H7 (cell line): ENCODE measurements around the gene TCF7. TPM values are rescaled to one million over a fixed set of nuclear protein-coding genes. Genes with fewer than 3 reads are reported as not detected.

Experiments
- DNase-seq: peaks from one replicate; pipeline ENCODE4 v3.0.0; 2012
- H3K27me3 ChIP-seq: 2 replicates; pipeline ENCODE4 v1.6.0; 2011; ENCODE audit warnings: mild to moderate bottlenecking, low read length; ENCODE audit not compliant: control insufficient read depth, insufficient read depth
- H3K36me3 ChIP-seq: replicated peaks from 2 replicates; pipeline ENCODE4 v1.5.1; 2011; ENCODE audit warnings: low read length; ENCODE audit not compliant: control insufficient read depth, insufficient read depth
- H3K4me3 ChIP-seq: 2 replicates; pipeline ENCODE4 v1.5.1; 2011; ENCODE audit warnings: low read depth, mild to moderate bottlenecking, control low read depth, low read length, moderate library complexity; ENCODE audit not compliant: insufficient read depth
- total RNA-seq: library from RNA; depleted of rRNA; stranded (reverse); fragments of >200 nt; shearing (Covaris generic); gene quantifications from 2 replicates; pipeline ENCODE4 v1.2.3, GENCODE V29; 2014

The TCF7 gene
- total RNA-seq, 1 experiment from 2014 or later, result 2.4 TPM

DNA sequence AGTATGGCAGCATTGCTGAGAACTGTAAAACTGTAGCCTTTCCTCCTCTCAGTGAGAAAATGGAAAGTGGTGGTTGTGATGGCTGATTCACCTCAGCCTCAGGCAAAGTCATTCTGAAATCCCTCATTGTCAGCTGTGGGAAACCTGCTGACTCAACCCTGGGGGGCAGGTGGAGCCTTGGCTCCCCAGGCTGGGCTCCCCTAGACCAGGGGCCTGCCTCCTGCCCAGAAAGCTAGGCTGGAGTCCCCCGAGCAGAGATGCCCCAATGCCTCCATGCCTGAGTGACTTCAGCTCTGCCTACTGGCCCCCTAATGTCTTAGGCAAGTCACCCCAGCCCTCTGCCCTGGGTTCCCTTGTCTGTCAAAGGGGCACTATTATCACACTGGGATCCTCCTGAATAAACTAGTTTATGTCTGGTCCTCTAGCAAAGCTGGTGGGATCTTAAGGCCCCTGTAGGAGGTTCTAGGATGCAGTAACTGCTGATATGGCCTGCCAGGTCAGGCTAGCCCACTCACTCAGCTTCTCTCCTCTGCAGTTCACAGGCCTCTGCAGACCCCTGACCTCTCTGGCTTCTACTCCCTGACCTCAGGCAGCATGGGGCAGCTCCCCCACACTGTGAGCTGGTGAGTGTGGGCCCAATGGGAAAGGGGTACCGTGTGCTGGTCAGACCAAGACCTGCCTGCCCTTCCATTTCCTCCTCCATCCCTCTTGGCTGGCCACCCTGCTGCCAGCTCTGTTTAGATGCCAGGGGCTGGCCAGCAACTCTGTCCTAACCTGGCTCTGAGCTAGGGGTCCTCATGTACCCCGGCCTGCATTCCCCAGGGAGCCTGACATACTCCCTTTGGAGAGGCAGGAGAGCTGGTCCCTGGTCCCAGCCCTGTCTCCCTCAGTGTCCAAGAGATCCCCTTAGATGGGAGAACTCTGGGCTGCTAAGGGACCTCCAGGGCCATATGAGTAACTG, 24.2 kb downstream of the TCF7 start:
- Histone ChIP-seq H3K27me3 (no peaks in the 10 kb centered on the region), H3K36me3 (peaks cover 28% of the 10 kb centered on the region), H3K4me3 (no peak overlapping the region)
- no peak for DNase-seq

DNA sequence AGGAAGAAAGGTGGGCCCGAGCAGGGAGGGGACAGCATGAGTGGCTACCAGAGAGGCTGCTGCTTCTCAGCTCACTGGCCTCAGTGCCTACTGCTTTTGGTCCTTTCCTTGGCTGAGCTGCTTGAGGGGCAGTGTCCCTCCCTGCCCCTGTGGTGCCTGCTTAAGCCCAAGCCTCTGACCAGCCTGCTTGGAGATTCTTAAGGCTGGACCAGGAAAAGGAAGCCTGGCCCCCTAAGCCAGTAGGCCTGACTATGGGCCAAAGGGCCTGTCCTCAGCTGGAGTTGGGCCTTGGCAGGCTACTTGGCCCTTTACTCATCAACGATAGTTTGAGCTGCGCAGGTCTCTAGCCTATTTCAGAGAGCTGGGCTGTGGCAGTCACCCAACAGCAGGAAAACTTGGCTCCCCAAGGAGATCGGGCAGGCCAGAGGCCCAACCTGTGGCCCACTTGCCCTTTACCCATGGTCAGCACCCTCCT, 24.9 kb downstream of the TCF7 start:
- Histone ChIP-seq H3K36me3 (peaks cover 32% of the 10 kb centered on the region), H3K27me3 (no peaks in the 10 kb centered on the region), H3K4me3 (no peak overlapping the region)
- DNase-seq, result no peak

DNA sequence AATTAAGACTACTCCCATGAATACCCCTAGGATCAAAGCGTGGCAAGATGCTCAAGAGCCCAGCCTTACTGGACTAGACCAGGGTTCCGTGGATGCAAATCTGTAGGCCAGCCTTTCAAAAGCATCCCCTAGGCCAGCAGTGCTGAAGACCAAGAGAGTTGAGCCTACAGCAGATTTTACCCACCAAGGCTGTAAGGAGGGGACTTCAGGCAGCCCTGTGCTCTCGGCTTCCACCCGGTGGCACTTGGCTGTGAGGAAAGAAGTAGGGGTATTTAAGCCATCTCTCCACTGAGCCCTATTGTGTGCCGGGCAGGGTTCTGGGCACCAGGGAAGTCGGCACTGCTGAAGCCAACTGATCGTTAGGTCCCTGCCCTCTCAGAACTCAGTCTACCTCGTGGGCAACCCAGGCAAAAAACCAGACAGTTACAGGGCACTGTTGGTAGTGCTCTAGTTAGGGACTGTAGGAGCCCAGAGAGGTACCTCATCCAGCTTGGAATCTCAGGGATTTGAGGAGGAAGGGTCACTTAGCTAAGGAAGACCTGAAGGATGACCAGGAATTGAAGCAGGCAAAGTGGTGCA, 25.5 kb downstream of the TCF7 start:
- no peak for DNase-seq
- Histone ChIP-seq H3K36me3 (peaks cover 30% of the 10 kb centered on the region), H3K27me3 (no peaks in the 10 kb centered on the region), H3K4me3 (no peak overlapping the region)

DNA sequence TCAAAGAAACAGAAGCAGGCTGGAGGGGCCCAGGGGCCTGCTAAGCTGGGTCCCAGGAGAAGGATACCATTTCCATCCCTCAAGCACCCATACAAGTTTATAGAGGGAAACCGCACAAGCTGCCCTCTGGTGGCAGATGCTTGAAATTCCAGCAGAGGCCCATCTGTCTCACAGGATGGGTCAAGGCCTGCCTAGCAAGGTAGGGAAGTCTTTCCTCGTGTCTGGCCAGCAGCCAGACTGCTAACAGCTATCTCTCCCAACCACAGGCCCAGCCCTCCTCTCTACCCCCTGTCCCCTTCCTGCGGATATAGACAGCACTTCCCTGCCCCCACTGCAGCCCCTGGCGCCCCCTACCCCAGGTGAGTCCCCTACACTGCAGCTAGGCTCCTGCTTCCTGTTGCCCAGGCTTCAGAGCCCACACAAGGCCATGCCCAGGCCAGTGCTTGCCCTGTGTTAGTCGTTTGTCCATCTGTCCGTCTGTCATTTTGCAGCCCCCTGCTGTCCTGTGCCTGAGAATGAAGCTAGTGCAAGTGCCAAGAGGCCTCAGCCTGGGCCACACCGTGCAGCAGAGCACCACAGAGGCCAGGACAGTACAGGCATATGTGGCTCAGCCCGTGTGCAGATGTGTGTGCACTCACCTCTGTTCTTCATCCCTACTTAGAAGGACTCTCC, 26.2 kb downstream of the TCF7 start:
- H3K4me3 ChIP-seq, result no peak overlapping the region
- H3K36me3 ChIP-seq, result peaks cover 36% of the 10 kb centered on the region
- H3K27me3 ChIP-seq, result no peaks in the 10 kb centered on the region
- DNase-seq, result peak; percentile 89

DNA sequence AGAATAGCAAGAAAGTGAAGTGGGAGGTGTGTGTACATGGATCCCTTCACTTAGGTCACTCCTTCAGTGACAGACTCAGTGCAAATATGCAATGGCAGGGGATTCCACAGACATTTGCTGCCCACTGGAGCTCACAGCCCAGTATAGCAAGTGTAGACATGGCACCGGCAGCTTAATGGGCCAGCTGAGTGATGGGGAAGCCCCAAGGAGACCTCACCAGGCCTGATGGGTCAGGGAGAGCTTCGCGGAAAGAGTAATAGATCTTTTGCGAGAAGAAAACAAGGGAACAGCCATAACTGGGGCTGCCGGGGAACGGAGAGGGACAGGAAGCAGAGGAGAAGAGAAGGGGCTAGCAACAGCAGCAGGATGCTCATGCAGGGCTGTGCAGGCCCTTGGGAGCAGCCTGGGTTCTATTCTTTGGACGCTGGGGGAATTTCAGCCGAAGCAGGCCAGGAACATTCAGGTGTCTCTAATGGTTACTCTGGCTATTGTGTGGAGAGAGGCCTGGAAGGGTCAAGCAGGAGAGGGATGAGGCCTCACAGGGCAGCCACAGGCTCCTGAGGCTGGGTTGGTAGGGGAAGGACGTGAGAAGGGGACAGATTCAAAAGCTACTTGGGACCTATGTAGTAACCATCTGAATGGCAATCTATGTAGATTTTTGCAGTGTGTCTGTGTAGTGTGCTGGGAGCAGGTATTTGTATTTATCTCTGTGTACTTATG, 27.0 kb downstream of the TCF7 start:
- Histone ChIP-seq H3K4me3 (no peak overlapping the region), H3K27me3 (no peaks in the 10 kb centered on the region), H3K36me3 (peaks cover 31% of the 10 kb centered on the region)
- peak; percentile 11 for DNase-seq

DNA sequence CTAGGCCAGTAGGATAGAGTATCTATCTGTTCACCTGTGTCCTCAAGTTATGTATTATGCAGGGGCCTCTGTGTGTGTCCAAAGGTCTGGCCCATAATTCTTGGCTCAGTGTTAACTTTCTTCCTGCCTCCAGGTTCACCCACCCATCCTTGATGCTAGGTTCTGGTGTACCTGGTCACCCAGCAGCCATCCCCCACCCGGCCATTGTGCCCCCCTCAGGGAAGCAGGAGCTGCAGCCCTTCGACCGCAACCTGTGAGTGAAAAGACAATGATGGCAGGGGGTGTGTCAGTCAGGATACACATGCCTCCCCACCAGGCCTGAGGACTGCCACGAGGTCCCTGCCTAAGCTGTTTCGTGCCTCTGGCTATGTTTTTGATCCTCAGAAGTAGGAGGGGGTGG, 27.6 kb downstream of the TCF7 start:
- H3K4me3 ChIP-seq, result no peak overlapping the region
- no peaks in the 10 kb centered on the region for H3K27me3 ChIP-seq
- peaks cover 32% of the 10 kb centered on the region for H3K36me3 ChIP-seq
- peak; percentile 13 for DNase-seq

DNA sequence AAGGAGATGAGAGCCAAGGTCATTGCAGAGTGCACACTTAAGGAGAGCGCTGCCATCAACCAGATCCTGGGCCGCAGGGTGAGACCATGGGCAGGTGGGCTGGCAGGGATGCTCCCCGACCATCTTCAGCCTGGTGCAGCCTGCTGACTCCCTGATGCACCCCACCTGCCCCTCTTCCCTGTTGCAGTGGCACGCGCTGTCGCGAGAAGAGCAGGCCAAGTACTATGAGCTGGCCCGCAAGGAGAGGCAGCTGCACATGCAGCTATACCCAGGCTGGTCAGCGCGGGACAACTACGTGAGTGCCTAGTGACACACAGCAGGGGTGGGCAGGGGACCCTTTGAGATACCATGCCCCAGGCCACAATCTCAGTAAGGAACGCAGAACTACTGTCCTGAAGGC, 28.3 kb downstream of the TCF7 start:
- DNase-seq, result no peak
- H3K4me3 ChIP-seq, result no peak overlapping the region
- peaks cover 33% of the 10 kb centered on the region for H3K36me3 ChIP-seq
- H3K27me3 ChIP-seq, result no peaks in the 10 kb centered on the region

DNA sequence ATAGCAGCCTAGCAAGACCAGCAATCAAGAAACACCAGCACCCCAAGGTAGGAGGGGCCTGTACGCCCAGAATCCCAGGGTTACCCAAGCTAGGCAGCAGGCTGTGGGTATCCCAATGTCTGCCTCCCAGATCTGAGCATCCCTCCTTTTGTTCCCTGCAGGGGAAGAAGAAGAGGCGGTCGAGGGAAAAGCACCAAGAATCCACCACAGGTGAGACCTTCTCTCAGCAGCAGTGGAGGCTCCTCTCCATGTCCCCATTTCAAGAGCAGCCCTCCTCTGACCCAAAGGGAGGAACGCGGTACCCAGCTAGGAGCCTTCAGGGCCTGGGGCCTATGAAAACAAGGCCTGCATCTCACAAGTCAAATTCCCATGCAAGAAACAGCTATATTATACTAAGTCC, 28.9 kb downstream of the TCF7 start:
- Histone ChIP-seq H3K27me3 (no peaks in the 10 kb centered on the region), H3K4me3 (no peak overlapping the region), H3K36me3 (peaks cover 33% of the 10 kb centered on the region)
- no peak for DNase-seq

DNA sequence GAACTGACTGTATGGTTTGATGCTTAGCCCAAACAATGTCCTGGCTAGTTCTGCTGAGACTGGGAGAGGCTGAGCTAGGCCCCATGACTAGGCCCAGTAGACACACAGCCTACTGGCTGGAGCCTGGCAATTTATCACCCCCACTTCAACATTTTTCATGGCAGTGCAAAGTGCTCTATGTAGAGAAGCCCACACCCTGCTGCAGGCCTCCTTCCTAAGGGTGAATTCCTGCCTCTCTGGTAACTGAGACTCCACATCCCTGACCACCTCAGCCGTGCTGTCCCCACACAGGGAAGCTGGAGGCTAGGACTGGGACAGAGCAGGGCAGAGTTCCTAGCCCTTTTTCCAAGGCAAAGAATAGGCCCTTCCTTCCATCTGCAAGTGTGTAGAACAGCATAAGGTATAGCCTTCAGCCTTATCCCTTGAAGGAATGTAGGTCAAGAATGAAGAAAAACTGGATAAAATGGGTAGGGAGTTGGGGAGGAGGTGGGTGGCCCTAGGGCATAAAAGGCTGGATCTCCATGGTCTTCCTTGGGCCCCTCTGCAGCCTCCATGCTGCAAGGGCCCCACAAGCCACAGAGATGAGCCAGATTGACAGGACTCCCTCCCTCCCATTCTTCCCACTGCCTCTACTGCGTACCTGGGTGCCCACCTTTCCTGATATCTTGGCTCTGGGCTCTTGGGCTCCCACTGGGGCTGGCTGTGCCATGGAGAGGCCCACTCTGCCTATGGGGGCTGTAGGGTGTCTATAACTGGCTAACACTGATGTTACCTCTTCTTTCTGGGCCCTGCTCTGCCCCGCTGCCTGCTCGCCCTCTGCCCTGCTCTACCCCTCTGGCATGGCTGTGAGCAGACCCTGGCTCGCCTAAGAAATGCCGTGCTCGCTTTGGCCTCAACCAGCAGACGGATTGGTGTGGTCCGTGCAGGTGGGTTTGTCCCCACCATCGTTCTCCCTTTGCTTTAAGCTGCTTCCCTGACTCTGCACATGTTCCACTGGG, 29.8 kb downstream of the TCF7 start:
- DNase-seq, result no peak
- Histone ChIP-seq H3K4me3 (no peak overlapping the region), H3K36me3 (peaks cover 36% of the 10 kb centered on the region), H3K27me3 (no peaks in the 10 kb centered on the region)

DNA sequence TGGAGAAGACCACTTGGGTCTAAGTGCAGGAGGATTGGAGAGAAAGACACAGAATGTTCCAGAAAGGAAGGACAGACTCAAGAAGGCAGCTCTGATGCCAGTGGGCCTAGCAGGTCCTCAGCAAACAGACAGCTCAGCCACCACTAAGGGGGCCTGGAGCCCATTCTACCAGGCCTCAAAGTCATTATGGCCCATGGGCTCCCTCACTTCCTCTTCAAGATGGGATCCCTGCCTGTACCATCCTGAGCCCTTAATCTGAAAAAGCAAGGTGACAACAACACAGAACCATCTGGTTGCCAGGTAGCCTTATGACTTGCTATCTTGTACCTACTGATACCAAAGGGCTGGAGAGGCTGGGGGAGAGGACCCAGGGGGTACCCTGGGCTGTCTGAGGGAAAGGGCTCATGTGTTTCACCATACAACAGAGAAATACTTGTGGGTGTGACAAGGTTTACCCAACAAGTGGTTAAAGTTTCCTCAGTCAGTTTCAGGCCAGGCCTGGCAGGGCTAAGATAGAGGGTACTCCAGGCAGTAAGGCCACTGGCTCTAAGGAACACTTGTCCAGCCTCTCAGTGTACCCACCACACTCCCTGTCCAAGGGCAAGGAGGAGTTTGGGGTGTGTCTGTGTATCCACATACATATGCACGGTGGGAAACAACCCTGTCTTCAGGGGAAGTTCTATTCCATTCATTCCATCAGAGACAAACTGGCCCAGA, 30.7 kb downstream of the TCF7 start:
- H3K27me3 ChIP-seq, result no peaks in the 10 kb centered on the region
- H3K4me3 ChIP-seq, result no peak overlapping the region
- H3K36me3 ChIP-seq, result peaks cover 30% of the 10 kb centered on the region
- DNase-seq, result no peak

DNA sequence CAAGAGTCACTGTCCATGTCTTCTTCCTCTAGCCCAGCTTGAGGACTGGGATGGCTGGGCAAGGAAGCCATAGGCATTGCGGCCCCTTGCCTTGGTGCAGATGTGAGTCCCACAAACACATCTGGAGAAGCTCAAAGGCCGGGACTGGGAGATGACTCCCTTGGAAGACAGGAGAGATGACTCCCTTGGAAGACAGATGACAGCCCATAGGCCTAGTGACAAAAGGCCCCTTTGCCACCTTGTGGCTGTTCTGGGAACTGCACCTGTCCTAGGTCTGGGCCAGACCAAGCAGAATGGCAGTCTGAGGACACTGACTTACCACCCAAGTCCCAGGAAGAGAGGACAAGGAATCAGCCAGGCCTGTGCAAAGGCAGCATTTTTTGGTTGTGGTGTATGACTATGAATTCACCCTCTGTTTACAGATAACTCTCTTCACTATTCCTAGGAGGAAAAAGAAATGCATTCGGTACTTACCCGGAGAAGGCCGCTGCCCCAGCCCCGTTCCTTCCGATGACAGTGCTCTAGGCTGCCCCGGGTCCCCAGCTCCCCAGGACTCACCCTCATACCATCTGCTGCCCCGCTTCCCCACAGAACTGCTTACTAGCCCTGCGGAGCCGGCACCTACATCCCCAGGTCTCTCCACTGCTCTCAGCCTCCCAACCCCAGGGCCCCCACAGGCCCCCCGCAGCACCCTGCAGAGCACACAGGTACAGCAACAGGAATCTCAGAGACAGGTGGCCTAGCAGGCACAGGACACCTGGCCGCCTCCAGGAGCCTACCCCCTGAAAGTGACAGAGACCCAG, 31.5 kb downstream of the TCF7 start:
- peak; percentile 88 for DNase-seq
- Histone ChIP-seq H3K27me3 (no peaks in the 10 kb centered on the region), H3K36me3 (peaks cover 32% of the 10 kb centered on the region), H3K4me3 (no peak overlapping the region)

DNA sequence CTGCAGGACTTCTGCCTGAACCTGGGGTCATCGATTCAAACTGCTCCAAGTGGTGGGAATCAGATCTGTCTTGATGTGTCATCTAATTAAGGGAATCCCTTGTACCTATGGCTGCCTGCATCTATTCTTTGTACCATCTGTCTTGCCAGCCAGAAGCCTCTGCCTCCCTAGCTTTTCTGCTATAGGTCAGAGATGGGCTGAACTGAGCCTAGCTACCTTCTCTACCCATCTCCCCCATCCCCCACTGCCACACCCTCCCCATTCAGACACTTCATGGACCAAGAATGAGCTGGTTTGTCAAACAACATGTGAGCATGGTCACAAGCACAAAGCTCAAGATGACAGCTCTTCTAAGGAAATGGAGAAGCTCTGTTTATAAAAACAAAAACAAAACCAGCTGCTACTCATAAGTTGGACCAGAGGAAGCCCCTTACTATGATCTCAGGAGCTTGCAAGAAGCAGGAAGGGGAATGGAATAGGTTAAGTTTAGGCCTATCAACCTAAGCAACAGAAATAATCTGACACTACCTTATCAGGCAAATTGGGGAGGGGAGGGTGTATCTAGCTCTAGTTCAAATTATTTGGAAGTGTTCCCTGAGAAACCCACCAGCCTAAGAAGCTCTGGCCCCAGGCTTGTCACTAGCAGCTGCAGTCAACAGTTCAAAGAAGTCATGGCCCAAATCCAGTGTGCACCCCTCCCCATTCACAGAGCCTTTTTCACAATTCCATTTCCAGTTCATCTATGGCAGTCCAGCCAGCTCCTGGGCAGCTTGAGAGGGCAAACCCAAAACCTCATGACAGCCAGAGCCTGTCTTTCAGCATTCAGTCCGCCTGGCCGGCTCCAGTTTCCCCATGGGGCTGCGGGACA, 32.4 kb downstream of the TCF7 start:
- H3K36me3 ChIP-seq, result peaks cover 36% of the 10 kb centered on the region
- no peak overlapping the region for H3K4me3 ChIP-seq
- no peak for DNase-seq
- no peaks in the 10 kb centered on the region for H3K27me3 ChIP-seq
